EL (cell line): Measurements from ENCODE around the gene INO80D.
"Not testable (repeated sequence)": the region's sequence is repeated elsewhere in the genome, so short reads cannot be mapped to it uniquely, and the experiment has no call there.

ENCODE experiments used
- DNase-seq: peaks from one replicate; pipeline ENCODE4 v3.0.0-alpha.2; 2016

INO80D gene

DNA sequence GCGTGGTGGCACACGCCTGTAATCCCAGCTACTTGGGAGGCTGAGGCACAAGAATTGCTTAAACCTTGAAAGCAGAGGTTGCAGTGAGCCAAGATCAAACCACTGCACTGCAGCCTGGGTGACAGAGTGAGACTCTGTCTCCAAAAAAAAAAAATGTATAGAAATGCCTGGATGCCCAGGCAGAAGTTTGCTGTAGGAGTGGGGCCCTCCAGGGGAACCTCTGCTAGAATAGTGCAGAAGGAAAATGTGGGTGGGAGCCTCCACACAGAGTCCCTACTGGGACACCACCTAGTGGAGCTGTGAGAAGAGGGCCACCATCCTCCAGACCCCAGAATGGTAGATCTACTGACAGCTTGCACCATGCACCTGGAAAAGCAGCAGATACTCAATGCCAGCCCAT is 70.2 kb downstream of the INO80D start:
- DNase-seq, result not testable (repeated sequence)

GRCh38 chr2:206011795-206012194 is 74.2 kb downstream of the INO80D start:
- DNase-seq, result peak; percentile 6

- no peak for DNase-seq
Observed at GRCh38 chr2:206011018-206011614, 74.9 kb downstream of the INO80D start.

GRCh38 chr2:206004004-206004693 is 81.8 kb downstream of the INO80D start:
- peak; percentile 23 for DNase-seq

- DNase-seq, result no peak
Observed at GRCh38 chr2:206002440-206002839, 83.5 kb downstream of the INO80D start.

DNA sequence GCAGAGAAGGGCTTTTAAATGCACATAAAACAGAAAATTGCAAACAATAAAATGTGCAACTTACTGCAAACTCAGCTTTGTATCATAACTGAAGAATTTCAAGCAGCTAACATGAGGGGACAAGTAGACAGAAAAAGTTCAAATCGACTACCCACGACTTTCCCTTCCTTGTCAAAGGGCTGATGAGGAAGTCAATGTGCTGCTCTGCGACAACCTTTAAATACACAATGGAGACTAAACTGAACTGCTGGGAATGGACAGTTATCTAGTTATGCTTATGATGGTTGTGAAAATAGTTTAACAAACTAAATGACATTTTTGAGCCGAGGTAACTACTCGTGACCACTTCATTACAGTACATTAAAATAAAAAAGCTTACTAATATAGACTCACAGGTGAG is 84.1 kb downstream of the INO80D start:
- DNase-seq, result peak; percentile 16

DNA sequence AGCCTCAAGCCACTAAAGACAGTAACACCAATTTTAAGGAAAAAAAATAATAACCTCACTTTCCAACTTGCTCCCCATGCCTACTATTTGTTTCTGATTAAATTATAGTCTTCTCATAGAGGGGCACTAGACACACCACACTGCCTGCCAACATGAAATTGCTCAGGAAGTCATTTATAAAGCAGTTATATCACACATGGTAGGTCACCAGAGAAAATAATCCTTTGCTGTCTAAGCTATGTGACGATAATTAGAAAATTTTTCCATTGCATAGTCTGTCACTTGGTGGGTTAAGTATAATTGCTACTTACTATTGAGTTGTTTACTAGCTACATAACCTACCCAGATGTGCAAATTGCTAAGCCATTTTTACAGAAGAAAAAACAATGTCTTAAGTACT is 85.2 kb downstream of the INO80D start:
- DNase-seq, result no peak

DNA sequence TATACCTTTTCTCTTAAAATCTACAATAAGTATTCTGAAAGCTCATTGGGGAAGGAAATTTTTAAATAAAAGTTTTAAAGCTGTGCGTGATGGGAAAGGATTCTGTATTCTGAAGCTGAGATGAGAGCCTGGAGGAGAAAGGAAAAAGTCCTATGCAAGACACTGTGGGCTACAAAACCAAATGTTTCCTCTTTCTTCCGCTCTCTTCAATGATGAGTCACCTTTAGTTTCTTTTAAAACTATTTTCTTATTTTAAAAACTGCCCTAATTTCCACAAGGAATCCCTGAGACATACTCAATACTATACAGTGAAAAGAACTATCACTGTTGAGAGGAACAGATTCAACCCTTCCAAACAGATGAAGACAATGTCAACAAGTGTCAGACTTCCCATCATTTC is 87.4 kb downstream of the INO80D start:
- no peak for DNase-seq

- no peak for DNase-seq
Observed at GRCh38 chr2:205996161-205996560, 89.8 kb downstream of the INO80D start.

DNA sequence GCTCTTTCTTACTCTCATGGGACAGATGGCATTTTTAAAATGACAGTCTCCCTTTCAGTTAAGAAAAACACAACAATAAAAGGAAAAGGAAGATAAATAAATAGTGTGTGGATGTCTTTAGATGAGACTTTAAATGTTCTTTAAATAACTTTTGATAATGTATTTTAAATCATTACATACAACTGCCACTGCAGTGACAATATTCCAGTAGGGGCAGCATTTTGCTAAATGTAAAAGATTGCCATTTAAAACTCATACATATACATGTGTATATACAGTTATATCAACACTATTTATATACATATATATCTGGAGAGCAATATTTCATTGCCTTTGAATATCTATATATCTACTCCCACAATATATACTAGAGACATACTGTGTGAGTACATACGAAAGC is 90.7 kb downstream of the INO80D start:
- DNase-seq, result no peak

DNA sequence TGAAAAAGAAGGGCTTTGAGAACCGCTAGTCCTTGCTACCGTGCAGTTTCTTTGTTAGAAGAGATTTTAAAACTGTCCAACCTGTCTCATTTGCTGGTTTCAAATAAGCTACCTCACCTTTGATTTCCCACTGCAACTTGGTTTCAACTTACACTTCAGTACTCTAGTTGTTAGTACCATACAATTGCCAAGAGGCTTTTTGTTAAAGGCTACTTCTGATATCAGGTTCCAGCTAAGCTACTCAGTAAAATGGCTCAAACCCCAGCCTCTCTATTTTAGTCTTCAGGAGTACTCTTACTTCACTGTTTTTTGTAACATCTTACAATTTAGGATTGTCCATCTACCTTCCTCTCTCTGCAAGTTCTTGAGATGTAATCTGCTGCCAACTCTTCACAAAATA is 91.6 kb downstream of the INO80D start:
- no peak for DNase-seq

DNA sequence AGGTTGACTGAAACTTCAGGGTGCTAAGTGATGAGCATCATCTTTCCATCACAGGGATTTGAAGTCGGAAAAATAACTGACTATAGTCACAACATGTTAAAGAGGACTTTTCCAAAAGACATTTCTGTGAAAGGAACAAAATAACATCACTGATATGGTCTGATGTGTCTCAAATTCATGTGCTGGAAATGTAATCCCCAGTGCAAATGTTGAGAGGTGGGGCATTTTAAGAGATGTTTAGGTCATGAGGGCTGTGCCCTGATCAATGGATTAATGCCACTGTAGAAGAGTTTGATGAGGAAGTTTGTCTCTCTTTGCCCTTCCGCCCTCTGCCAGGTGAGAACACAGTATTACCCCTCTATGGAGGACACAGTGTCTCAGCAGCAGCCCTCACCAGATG is 95.9 kb downstream of the INO80D start:
- DNase-seq, result no peak

DNA sequence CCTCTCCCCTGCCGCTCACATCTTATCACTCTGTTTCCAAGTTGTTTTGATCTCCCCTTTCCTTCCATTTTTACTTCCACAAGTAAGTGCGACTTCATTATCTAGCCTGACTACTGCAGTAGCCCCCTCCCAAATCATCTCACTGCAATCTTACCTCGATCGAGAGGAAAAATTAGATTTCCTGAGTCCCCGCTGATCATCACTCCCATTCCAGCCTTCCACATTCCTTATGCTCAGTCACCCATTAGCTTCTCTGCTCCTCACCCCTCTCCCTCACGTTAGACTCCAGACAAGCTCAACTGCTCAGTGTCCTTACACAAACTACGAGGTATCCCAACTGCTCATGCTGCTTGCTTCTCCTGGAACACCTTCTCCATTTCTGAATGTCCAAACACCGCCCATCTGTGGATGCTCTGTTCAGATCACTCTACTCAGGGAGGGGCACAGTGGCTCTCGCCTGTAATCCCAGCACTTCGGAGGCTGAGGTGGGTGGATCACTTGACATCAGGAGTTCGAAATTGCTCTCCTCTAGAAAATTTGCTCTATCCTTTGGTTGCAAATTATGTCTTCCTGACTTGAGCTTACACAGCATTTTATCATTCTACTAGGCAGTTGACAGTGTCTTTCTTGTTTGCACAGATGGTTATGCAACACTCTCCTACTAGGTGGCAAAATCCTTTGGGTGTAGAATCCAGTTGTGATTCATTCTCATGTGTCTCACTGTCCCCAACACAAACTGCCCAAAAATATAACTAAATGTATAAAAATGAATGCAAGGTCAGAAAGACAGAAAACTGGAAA is 96.5 kb downstream of the INO80D start:
- no peak for DNase-seq

DNA sequence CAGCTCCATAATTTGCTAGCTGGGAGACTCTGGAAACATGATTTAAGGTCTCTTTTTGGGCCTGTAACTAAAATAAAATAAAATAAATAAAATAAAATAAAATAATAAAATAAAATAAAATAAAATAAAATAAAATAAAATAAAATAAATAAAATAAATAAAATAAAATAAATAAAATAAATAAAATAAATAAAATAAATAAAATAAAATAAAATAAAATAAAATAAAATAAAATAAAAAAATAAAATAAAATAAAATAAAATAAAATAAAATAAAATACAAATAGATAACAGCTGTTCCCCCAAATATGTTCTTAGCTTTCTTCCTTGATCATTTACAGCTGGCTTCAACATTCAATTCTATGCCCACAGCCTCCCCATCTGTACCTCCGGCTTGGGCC is 97.3 kb downstream of the INO80D start:
- not testable (repeated sequence) for DNase-seq

GRCh38 chr2:205988274-205988673 is 97.7 kb downstream of the INO80D start:
- DNase-seq, result no peak

- DNase-seq, result not testable (repeated sequence)
Observed at GRCh38 chr2:205986334-205986733, 99.6 kb downstream of the INO80D start.

- DNase-seq, result no peak
Observed at GRCh38 chr2:205984381-205984780, 101.6 kb downstream of the INO80D start.

DNA sequence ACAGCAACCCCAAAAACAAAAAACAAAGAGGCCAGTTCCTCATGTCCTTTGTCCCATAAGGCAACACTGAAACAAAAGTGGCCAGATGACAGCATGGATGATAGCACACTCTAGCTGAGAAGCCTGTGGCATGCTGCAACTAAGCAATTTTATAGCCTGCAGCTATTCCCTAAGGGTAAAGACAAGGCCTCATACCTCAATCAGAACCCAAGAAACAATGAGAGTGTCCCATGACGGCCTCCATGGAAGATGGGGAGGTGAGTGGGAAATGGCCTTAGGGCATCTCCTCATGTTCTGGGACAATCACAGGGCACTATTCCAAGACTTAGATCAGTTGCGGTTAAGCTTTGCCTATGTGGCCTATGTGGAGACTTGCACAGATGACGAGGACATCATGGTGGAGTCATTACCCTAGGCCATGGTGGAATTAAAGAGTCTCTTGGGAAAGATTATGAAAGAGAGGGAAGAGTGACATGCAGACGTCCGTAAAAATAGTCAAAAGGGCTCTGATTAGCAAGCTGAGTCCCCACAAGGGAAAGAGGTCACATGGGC is 103.1 kb downstream of the INO80D start:
- DNase-seq, result no peak

GRCh38 chr2:205978728-205979127 is 107.2 kb downstream of the INO80D start:
- DNase-seq, result not testable (repeated sequence)

GRCh38 chr2:205977699-205978098 is 108.3 kb downstream of the INO80D start:
- DNase-seq, result not testable (repeated sequence)

DNA sequence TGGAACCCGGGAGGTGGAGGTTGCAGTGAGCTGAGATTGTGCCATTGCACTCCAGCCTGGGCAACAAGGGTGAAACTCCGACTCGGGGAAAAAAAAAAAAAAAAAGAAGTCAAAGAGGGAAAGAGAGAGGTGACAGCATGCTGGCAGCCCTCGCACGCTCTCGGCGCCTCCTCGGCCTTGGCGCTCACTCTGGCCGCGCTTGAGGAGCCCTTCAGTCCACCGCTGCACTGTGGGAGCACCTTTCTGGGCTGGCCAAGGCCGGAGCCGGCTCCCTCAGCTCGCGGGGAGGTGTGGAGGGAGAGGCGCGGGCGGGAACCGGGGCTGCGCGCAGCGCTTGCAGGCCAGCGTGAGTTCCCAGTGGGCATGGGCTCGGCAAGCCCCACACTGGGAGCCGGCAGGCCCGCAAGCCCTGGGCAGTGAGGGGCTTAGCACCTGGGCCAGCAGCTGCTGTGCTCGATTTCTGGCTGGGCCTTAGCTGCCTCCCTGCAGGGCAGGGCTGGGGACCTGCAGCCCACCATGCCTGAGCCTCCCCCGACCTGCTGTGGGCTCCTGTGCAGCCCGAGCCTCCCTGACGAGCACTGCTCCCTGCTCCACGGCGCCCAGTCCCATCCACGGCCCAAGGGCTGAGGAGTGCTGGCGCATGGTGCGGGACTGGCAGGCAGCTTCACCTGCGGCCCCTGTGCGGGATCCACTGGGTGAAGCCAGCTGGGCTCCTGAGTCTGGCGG is 108.9 kb downstream of the INO80D start:
- DNase-seq, result not testable (repeated sequence)

GRCh38 chr2:205976120-205976814 is 109.7 kb downstream of the INO80D start:
- DNase-seq, result no peak
